NCI-H82 (cell line): ENCODE measurements around the gene MSI2.
A peak's percentile ranks its signal among the peaks of the same experiment; 100 is the strongest.

Experiments
- DNase-seq: peaks from one replicate; lab custom pipeline; 2025; lab: John Stamatoyannopoulos, UW

Gene MSI2

GRCh38 chr17:57461082-57461481 is 204.8 kb downstream of the MSI2 start:
- DNase-seq, result peak; percentile 70

GRCh38 chr17:57462007-57462579 is 205.8 kb downstream of the MSI2 start:
- DNase-seq, result no peak

- DNase-seq, result peak; percentile 50
Observed at GRCh38 chr17:57463103-57463885, 207.0 kb downstream of the MSI2 start.

- DNase-seq, result no peak
Observed at GRCh38 chr17:57464191-57464864, 208.0 kb downstream of the MSI2 start.

- DNase-seq, result no peak
Observed at GRCh38 chr17:57465610-57466009, 209.3 kb downstream of the MSI2 start.

GRCh38 chr17:57466017-57466471 is 209.7 kb downstream of the MSI2 start:
- DNase-seq, result peak; percentile 50

- DNase-seq, result no peak
Observed at GRCh38 chr17:57466521-57466920, 210.2 kb downstream of the MSI2 start.

GRCh38 chr17:57467226-57467625 is 210.9 kb downstream of the MSI2 start:
- DNase-seq, result no peak

- no peak for DNase-seq
Observed at GRCh38 chr17:57467801-57468200, 211.5 kb downstream of the MSI2 start.

- DNase-seq, result peak; percentile 94
Observed at GRCh38 chr17:57468932-57469775, 212.8 kb downstream of the MSI2 start.

GRCh38 chr17:57470906-57471305 is 214.6 kb downstream of the MSI2 start:
- DNase-seq, result no peak

- peak; percentile 89 for DNase-seq
Observed at GRCh38 chr17:57471868-57472368, 215.6 kb downstream of the MSI2 start.

GRCh38 chr17:57475796-57476195 is 219.5 kb downstream of the MSI2 start:
- DNase-seq, result no peak

- no peak for DNase-seq
Observed at GRCh38 chr17:57477522-57478362, 221.4 kb downstream of the MSI2 start.

GRCh38 chr17:57478478-57479250 is 222.3 kb downstream of the MSI2 start:
- DNase-seq, result no peak

GRCh38 chr17:57480438-57481196 is 224.3 kb downstream of the MSI2 start:
- peak; percentile 36 for DNase-seq

- no peak for DNase-seq
Observed at GRCh38 chr17:57481910-57482391, 225.6 kb downstream of the MSI2 start.

- no peak for DNase-seq
Observed at GRCh38 chr17:57482657-57483056, 226.3 kb downstream of the MSI2 start.

- DNase-seq, result no peak
Observed at GRCh38 chr17:57484081-57484666, 227.9 kb downstream of the MSI2 start.
